KOPT-K1 (cell line): Measurements from ENCODE around the gene KRTAP12-4.
"Not testable (repeated sequence)": the region's sequence is repeated elsewhere in the genome, so short reads cannot be mapped to it uniquely, and the experiment has no call there.

Experiments used
- H3K27ac ChIP-seq: fragments of 200-600 bp; sonication (generic); 2 replicates; pipeline ENCODE4 v1.5.1; 2016; ENCODE audit warnings: antibody characterized with exemption, mild to moderate bottlenecking, low read depth, low read length; ENCODE audit not compliant: poor library complexity, severe bottlenecking
- H3K36me3 ChIP-seq: fragments of 200-600 bp; sonication (generic); 2 replicates; pipeline ENCODE4 v1.5.1; 2017; ENCODE audit warnings: antibody characterized with exemption, mild to moderate bottlenecking, low read length, moderate library complexity; ENCODE audit not compliant: insufficient read depth
- H3K9me3 ChIP-seq: fragments of 200-600 bp; sonication (generic); 2 replicates; pipeline ENCODE4 v1.5.1; 2017; ENCODE audit warnings: antibody characterized with exemption, low read length, mild to moderate bottlenecking; ENCODE audit not compliant: insufficient read depth, poor library complexity, severe bottlenecking

KRTAP12-4 gene

DNA sequence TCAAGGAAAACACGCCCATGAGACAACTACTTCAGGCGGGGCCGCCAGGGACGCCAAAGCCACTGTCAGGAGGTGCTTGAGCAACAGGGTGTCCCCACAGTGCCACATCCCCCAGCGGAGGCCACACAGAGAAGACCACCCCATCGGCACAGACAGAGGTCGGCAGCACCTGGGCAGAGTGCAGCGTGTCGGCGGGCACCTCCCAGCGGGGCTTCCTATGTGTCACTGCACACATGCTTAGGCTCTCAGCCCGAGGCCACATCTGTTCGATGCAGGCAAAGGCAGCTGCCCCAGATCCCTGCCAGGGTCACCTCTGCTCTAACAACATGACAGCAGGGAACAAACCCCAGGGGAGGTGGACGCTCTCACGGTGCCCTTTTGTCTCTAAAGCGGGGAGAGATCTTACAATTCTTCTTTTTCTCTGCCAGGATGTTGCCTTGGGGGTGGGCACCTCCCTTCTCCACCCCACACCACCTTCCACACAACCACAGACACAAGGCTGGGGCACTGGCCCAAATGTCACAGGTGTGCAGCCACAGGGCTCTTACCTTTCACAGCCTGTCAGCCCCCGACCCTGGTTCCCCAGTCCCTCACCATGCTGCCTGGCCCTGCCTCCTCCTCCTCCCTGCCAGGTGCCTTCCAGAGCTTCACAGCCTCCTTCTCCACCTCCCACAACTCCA lies 38.4 kb downstream of the KRTAP12-4 start:
- Histone ChIP-seq H3K9me3 (peaks cover 21% of the 10 kb centered on the region), H3K27ac (no peak overlapping the region), H3K36me3 (no peaks in the 10 kb centered on the region)

DNA sequence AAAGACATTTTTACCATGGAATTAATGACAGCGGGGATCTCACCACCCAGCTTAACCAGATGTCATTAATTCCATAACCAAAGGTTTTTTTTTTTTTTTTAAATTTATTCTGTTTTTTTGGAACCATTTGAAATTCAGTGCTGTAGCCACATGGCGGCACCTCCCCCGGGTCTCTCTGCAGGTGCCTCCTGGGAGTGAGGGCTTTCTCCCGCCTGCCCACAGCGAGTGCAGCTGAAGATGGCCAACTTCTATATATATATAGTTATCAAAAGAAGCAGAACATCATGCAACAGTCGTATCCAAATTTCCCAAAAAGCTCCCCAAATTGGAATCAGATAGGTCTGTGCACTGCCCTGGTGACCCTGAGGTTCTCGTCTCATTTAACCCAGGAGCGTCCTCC lies 39.0 kb downstream of the KRTAP12-4 start:
- Histone ChIP-seq H3K27ac (no peak overlapping the region), H3K9me3 (peaks cover 26% of the 10 kb centered on the region), H3K36me3 (no peaks in the 10 kb centered on the region)

DNA sequence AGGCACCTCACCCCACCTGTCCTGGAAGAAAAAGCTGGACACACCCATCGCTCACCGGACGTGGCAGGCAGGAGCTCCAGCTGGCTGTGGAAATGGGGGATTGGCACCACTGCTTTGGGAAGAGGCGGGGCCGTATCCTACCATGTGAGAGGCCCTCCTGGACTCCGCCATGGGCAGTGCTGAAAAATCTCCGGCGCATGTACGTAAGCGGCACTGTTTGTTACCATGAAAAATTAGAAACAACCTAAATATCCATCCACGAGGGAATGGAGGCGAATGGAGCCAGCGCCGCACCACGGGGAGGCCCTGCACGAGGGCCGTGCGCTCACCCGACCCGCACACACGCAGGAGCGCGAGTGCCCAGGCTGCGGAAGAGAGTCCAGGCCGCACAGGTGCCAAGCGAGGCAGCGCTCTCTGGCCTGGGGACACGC lies 39.5 kb downstream of the KRTAP12-4 start:
- no peaks in the 10 kb centered on the region for H3K36me3 ChIP-seq
- H3K9me3 ChIP-seq: peaks cover 30% of the 10 kb centered on the region
- H3K27ac ChIP-seq: no peak overlapping the region

- peaks cover 29% of the 10 kb centered on the region for H3K9me3 ChIP-seq
- no peaks in the 10 kb centered on the region for H3K36me3 ChIP-seq
- no peak overlapping the region for H3K27ac ChIP-seq
Measured at GRCh38 chr21:44614161-44614631, 40.3 kb downstream of the KRTAP12-4 start.

- Histone ChIP-seq H3K27ac (no peak overlapping the region), H3K36me3 (no peaks in the 10 kb centered on the region), H3K9me3 (peaks cover 33% of the 10 kb centered on the region)
Measured at GRCh38 chr21:44613386-44614155, 40.9 kb downstream of the KRTAP12-4 start.

- H3K9me3 ChIP-seq: peaks cover 33% of the 10 kb centered on the region
- H3K27ac ChIP-seq: no peak overlapping the region
- no peaks in the 10 kb centered on the region for H3K36me3 ChIP-seq
Measured at GRCh38 chr21:44612669-44613229, 41.7 kb downstream of the KRTAP12-4 start.

DNA sequence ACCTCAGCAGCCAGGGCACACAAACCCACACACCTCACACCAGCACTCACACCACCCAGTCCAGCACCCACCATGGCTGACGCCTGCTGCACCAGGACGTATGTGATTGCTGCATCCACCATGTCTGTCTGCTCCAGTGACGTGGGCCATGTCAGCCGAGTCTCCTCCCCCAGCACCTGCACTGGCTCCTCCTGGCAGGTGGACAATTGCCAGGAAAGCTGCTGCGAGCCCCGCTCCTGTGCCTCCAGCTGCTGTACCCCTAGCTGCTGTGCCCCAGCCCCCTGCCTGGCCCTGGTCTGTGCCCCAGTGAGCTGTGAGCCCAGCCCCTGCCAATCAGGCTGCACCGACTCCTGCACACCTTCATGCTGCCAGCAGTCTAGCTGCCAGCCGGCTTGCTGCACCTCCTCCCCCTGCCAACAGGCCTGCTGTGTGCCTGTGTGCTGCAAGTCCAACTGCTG lies 42.4 kb downstream of the KRTAP12-4 start, which contains the start of gene KRTAP10-8:
Gene KRTAP10-8 (plus strand): TSS at position 51 of the 458 bp plus-strand sequence. CDS start 22 bp downstream, at position 73.
- H3K9me3 ChIP-seq: peaks cover 33% of the 10 kb centered on the region
- H3K27ac ChIP-seq: no peak within 1 kb of the TSS
- no peaks in the 10 kb centered on the region for H3K36me3 ChIP-seq

GRCh38 chr21:44611551-44611950 lies 42.9 kb downstream of the KRTAP12-4 start:
- peaks cover 33% of the 10 kb centered on the region for H3K9me3 ChIP-seq
- H3K36me3 ChIP-seq: no peaks in the 10 kb centered on the region
- H3K27ac ChIP-seq: no peak overlapping the region

DNA sequence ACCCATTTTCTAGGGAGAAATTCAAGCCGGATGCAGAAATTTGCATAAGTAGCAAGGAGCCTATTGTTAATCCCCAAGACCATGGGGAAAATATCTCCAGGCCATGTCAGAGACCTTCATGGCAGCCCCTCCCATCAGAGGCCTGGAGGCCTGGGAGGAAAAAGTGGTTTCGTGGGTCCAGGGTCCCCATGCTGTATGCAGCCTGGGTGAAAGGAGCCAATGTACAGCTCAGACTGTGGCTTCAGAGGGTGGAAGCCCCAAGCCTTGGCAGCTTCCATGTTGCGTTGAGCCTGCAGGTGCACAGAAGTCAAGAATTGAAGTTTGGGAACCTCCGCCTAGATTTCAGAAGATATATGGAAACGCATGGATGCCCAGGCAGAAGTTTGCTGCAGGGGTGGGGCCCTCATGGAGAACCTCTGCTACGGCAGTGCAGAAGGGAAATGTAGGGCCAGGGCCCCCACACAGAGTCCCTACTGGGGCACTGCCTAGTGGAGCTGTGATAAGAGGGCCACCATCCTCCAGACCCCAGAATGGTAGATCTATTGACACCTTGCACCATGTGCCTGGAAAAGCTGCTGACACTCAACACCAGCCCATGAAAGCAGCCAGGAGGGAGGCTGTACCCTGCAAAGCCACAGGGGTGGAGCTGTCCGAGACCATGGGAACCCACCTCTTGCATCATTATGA lies 44.2 kb downstream of the KRTAP12-4 start:
- H3K27ac ChIP-seq, H3K36me3 ChIP-seq: not testable (repeated sequence)
- H3K9me3 ChIP-seq: peaks cover 33% of the 10 kb centered on the region

DNA sequence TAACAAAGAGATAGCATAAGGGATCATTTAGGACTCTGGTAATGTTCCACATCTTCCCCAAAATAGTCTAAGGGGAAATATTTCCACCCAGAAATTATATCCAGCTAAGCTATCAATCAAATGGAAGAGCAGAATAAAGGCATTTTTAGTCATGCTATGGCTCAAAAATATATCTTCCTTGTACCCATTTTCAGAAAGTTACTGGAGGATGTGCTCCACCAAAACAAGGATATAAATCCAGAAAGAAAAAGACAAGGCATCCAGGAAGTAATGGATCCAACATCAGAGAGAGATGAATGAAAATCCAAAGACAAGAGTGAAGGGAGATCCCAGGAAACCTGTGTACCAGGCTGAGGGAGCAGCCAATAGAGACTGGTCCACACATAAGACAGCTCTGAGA lies 45.3 kb downstream of the KRTAP12-4 start:
- Histone ChIP-seq H3K27ac (no peak overlapping the region), H3K9me3 (peaks cover 38% of the 10 kb centered on the region), H3K36me3 (no peaks in the 10 kb centered on the region)

- Histone ChIP-seq H3K36me3 (no peaks in the 10 kb centered on the region), H3K9me3 (peaks cover 34% of the 10 kb centered on the region), H3K27ac (no peak overlapping the region)
Measured at GRCh38 chr21:44606495-44606894, 48.0 kb downstream of the KRTAP12-4 start.
